Left ventricle myocardium inferior (tissue), 1 donor: ENCODE measurements around the gene HIP1. TPM values are rescaled to one million over a fixed set of nuclear protein-coding genes. Genes with fewer than 3 reads are reported as not detected.
"Not testable (repeated sequence)": the region's sequence is repeated elsewhere in the genome, so short reads cannot be mapped to it uniquely, and the experiment has no call there.

Experiments used
- DNase-seq: peaks from one replicate; pipeline ENCODE4 v3.0.0-alpha.2; 2020
- H3K27ac ChIP-seq: fragments of 200-600 bp; replicated peaks from 2 replicates; pipeline ENCODE4 v1.8.0; 2021
- H3K27me3 ChIP-seq: fragments of 200-600 bp; 2 replicates; pipeline ENCODE4 v1.8.0; 2021; ENCODE audit warnings: low read depth
- H3K36me3 ChIP-seq: fragments of 200-600 bp; 2 replicates; pipeline ENCODE4 v1.8.0; 2021
- H3K4me1 ChIP-seq: fragments of 200-600 bp; 2 replicates; pipeline ENCODE4 v1.8.0; 2021
- H3K4me3 ChIP-seq: fragments of 200-600 bp; 2 replicates; pipeline ENCODE4 v1.8.0; 2021; ENCODE audit warnings: mild to moderate bottlenecking, moderate library complexity
- H3K9me3 ChIP-seq: fragments of 200-600 bp; replicated peaks from 2 replicates; pipeline ENCODE4 v1.8.0; 2021
- CTCF ChIP-seq: fragments of 200-600 bp; IDR thresholded peaks from 2 replicates; pipeline ENCODE4 v1.8.0; 2021; ENCODE audit warnings: antibody characterized with exemption, mild to moderate bottlenecking, borderline replicate concordance
- intact Hi-C: fragments of 100-400 bp; cut with micrococcal nuclease; formaldehyde crosslinking; loops from one replicate; pipeline ENCODE4 v1.11.0; 2022
- total RNA-seq: library from RNA; stranded (reverse); fragmentation: NEBNext Ultra II Directional; extraction: Animal tissue kit (Norgen Biotek cat#: 25700); gene quantifications from one replicate; pipeline ENCODE4 v1.2.1, GENCODE V29; 2021
- donor health status: DM: no; HTN: yes; CAD: no; lungs with severe emphysema.

HIP1 gene
- total RNA-seq, 1 donor from 2014 or later, result 14.5 TPM

- no peak for DNase-seq
- intact Hi-C loops, result no loop called here
- no peak for TF ChIP-seq CTCF
Observed at GRCh38 chr7:75571209-75571608, 167.5 kb downstream of the HIP1 start.

GRCh38 chr7:75569629-75570282 lies 169.0 kb downstream of the HIP1 start:
- intact Hi-C loops, H3K4me3 ChIP-seq, H3K27me3 ChIP-seq, H3K9me3 ChIP-seq, DNase-seq: not testable (repeated sequence)
- Histone ChIP-seq H3K36me3 (peaks cover 75% of the 10 kb centered on the region), H3K27ac (peak overlapping the region; percentile 9), H3K4me1 (peaks cover 13% of the 10 kb centered on the region)

More at GRCh38 chr7:75571209-75571608, 167.5 kb downstream of the HIP1 start:
- Histone ChIP-seq H3K4me3 (no peak overlapping the region), H3K4me1 (no peaks in the 10 kb centered on the region), H3K9me3 (no peaks in the 10 kb centered on the region), H3K36me3 (peaks cover 79% of the 10 kb centered on the region), H3K27me3 (no peaks in the 10 kb centered on the region), H3K27ac (no peak overlapping the region)

- no peak for DNase-seq
- intact Hi-C loops, result no loop called here
- Histone ChIP-seq H3K27ac (no peak overlapping the region), H3K36me3 (peaks cover 74% of the 10 kb centered on the region), H3K4me1 (peaks cover 17% of the 10 kb centered on the region), H3K9me3 (no peaks in the 10 kb centered on the region), H3K27me3 (no peaks in the 10 kb centered on the region), H3K4me3 (no peak overlapping the region)
- TF ChIP-seq CTCF, result no peak
Observed at GRCh38 chr7:75567948-75568595, 170.7 kb downstream of the HIP1 start.

GRCh38 chr7:75565132-75565837 lies 173.5 kb downstream of the HIP1 start:
- intact Hi-C loops, result no loop called here
- H3K36me3 ChIP-seq, result peaks cover 74% of the 10 kb centered on the region
- no peak overlapping the region for H3K4me3 ChIP-seq
- peaks cover 17% of the 10 kb centered on the region for H3K4me1 ChIP-seq
- peak overlapping the region; percentile 85 for H3K27ac ChIP-seq
- no peak for DNase-seq
- no peak for TF ChIP-seq CTCF
- H3K27me3 ChIP-seq, result no peaks in the 10 kb centered on the region
- no peaks in the 10 kb centered on the region for H3K9me3 ChIP-seq

- no peak for DNase-seq
- intact Hi-C loops, result no loop called here
- no peak for TF ChIP-seq CTCF
Observed at GRCh38 chr7:75563171-75563570, 175.6 kb downstream of the HIP1 start.

More at GRCh38 chr7:75563171-75563570, 175.6 kb downstream of the HIP1 start:
- Histone ChIP-seq H3K4me1 (peaks cover 17% of the 10 kb centered on the region), H3K27me3 (no peaks in the 10 kb centered on the region), H3K9me3 (no peaks in the 10 kb centered on the region), H3K27ac (no peak overlapping the region), H3K36me3 (peaks cover 75% of the 10 kb centered on the region), H3K4me3 (no peak overlapping the region)
